Colonic mucosa (tissue), 4 donors: ENCODE results near the gene SLC30A2. TPM values are rescaled to one million over a fixed set of nuclear protein-coding genes. Genes with fewer than 3 reads are reported as not detected.

Experiments used
- DNase-seq: peaks from one replicate; pipeline ENCODE4 v3.0.0-alpha.2; 2020
- H3K27ac ChIP-seq: fragments of 200-600 bp; one replicate; pipeline ENCODE4 v1.8.0; 2021
- H3K27me3 ChIP-seq: fragments of 200-600 bp; one replicate; pipeline ENCODE4 v1.8.0; 2021
- H3K36me3 ChIP-seq: fragments of 200-600 bp; one replicate; pipeline ENCODE4 v1.8.0; 2021
- H3K4me1 ChIP-seq: fragments of 200-600 bp; one replicate; pipeline ENCODE4 v1.8.0; 2021; ENCODE audit warnings: mild to moderate bottlenecking
- H3K4me3 ChIP-seq: fragments of 200-600 bp; one replicate; pipeline ENCODE4 v1.8.0; 2021
- H3K9ac ChIP-seq, 2 donors: one replicate each; pipeline ENCODE4 v1.7.0; 2013; ENCODE audit warnings: control low read depth in 2 of 2, low read depth in 2 of 2, low read length in 2 of 2
- H3K9me3 ChIP-seq: fragments of 200-600 bp; one replicate; pipeline ENCODE4 v1.8.0; 2021
- intact Hi-C: fragments of 100-400 bp; cut with DNase I; formaldehyde crosslinking; loops from one replicate; pipeline ENCODE4 v1.14.1; 2022
- total RNA-seq, 2 donors: library from RNA; stranded (reverse); fragmentation: NEBNext Ultra II Directional in 1 of 2; extraction: Animal tissue kit (Norgen Biotek cat#: 25700) in 1 of 2; gene quantifications; one replicate each; pipeline ENCODE4 v1.2.1, GENCODE V29; 2021
- TF ChIP-seq, protein P1 (sequence below): fragments of 200-600 bp; IDR thresholded peaks from one replicate; pipeline ENCODE4 v1.8.0; 2022; ENCODE audit warnings: antibody characterized with exemption, mild to moderate bottlenecking
- donor health status: healthy.
- donor health status: DM: no; HTN: no; CAD: no.
- donor health status: DM: no; HTN: no; CAD: no.

Gene SLC30A2
- total RNA-seq, 2 donors from 2014 or later = 0.27 to 0.42 TPM

DNA sequence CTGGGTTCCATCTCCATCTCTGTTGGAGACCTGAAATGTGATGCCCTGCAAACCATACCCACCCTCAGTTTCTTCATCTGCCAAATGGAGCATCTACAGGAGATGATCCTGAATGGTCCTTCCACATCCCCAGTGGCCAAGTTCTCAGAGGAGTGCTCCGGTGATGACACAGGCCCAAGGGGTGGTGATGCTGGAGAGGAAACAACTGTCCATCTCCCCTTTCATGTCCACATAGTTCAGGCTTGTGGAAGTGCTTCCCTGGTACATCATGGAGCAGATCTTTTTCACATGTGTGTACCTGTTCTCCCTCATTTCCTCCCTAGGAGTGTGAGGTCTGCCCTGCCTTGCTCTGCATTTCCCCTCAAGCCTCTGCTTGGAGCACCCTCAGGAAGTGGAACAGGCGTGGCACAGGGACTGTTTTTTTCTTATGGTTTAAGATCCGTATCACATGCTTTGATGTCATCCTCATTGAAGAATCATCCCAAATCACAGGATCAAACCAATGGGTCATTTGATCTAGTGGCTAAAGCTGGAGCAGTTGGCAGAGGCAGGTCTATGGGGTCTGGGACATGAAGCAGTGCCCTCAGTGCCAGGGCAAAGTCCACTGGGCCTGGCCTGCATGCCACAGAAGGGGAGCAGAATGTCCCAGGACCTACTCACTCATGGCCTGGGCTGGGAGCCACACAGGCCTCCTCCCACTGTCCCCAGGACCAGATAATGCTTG lies 29.7 kb upstream of the SLC30A2 start:
- intact Hi-C loops = no loop called here
- Histone ChIP-seq H3K27ac (no peak overlapping the region), H3K4me1 (no peaks in the 10 kb centered on the region), H3K27me3 (no peaks in the 10 kb centered on the region), H3K9me3 (no peaks in the 10 kb centered on the region), H3K36me3 (no peaks in the 10 kb centered on the region), H3K4me3 (no peak overlapping the region), H3K9ac (no peak overlapping the region)
- TF ChIP-seq, protein P1, sequence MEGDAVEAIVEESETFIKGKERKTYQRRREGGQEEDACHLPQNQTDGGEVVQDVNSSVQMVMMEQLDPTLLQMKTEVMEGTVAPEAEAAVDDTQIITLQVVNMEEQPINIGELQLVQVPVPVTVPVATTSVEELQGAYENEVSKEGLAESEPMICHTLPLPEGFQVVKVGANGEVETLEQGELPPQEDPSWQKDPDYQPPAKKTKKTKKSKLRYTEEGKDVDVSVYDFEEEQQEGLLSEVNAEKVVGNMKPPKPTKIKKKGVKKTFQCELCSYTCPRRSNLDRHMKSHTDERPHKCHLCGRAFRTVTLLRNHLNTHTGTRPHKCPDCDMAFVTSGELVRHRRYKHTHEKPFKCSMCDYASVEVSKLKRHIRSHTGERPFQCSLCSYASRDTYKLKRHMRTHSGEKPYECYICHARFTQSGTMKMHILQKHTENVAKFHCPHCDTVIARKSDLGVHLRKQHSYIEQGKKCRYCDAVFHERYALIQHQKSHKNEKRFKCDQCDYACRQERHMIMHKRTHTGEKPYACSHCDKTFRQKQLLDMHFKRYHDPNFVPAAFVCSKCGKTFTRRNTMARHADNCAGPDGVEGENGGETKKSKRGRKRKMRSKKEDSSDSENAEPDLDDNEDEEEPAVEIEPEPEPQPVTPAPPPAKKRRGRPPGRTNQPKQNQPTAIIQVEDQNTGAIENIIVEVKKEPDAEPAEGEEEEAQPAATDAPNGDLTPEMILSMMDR = no peak
- no peak for DNase-seq

DNA sequence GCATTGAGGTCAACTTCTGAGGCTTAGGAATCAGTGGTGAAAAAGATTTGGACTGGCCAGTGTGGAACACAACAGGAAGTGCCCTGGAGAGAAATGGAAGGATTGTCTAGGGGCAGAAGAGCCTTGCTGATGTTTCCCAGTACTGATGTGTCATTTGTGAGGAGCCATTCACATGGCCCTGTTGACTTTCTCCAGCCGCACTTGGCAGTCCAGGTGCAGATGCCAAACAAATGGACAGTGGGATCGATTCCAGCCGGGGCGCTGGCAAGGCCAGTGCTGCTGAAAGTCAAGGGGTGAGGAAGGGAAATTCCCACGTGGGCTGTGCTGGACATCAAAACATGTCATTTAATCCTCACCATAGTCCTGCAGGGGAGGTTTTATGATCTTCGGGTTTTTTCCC lies 26.4 kb upstream of the SLC30A2 start:
- no peaks in the 10 kb centered on the region for H3K4me1 ChIP-seq
- H3K4me3 ChIP-seq = no peak overlapping the region
- no peaks in the 10 kb centered on the region for H3K9me3 ChIP-seq
- H3K27ac ChIP-seq = no peak overlapping the region
- TF ChIP-seq, protein P1 = no peak
- H3K36me3 ChIP-seq = no peaks in the 10 kb centered on the region
- no peak for DNase-seq
- H3K9ac ChIP-seq = no peak overlapping the region
- no peaks in the 10 kb centered on the region for H3K27me3 ChIP-seq
- intact Hi-C loops = no loop called here

DNA sequence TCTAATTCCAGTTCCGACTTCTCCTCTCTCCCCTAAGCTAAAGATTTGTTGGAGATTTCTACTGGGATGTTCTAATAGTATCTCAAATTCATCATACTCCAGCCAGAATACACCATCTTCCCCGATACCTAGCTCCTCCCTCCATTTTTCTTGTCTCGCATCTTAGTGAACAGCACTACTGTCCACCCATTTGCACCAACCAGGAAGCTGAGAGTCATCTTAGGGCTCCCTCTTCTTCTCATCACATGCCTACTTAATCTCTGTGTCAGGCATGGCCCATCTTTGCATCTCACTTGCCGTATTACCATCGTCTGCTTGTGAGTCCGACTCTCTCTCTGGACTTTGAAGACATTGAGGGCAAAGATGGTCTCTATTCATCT lies 25.0 kb upstream of the SLC30A2 start:
- intact Hi-C loops = no loop called here
- H3K4me1 ChIP-seq = no peaks in the 10 kb centered on the region
- H3K36me3 ChIP-seq = no peaks in the 10 kb centered on the region
- TF ChIP-seq, protein P1 = no peak
- no peaks in the 10 kb centered on the region for H3K27me3 ChIP-seq
- DNase-seq = no peak
- no peak overlapping the region for H3K27ac ChIP-seq
- no peaks in the 10 kb centered on the region for H3K9me3 ChIP-seq
- H3K4me3 ChIP-seq = no peak overlapping the region
- no peak overlapping the region for H3K9ac ChIP-seq

DNA sequence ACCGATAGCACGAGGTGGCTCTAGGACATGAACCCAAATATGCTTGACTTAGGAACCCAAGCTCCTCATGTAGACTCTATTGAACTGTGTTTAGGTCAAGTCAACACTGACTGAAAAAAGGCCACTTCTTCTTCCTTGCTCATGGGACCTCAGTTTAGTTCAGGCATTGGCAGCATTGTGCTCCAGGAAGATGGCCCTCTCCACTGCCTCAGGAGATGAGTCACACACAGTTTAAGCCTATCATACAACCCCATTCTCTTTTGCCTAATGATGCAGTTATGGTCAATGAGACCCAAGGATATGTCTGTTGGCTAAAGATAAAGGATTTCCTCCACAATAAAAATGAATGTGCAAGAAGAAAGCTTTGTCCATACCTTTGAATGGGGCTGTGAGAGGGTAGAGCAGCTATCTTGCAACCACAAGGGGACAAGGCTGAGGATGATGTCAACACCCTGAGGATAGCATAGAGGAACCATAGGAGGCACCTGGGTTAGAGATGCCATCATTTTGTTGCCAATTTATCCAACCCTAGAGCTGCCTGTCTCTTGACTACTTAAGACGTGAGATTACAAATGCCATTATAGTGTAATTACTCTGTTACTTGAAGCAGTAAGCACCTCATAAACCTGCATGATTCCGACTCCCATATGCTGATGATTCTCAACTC lies 24.5 kb upstream of the SLC30A2 start:
- no peak for DNase-seq
- intact Hi-C loops = no loop called here
- no peak overlapping the region for H3K27ac ChIP-seq
- TF ChIP-seq, protein P1 = no peak
- H3K9ac ChIP-seq = no peak overlapping the region
- no peak overlapping the region for H3K4me3 ChIP-seq
- H3K27me3 ChIP-seq = no peaks in the 10 kb centered on the region
- H3K36me3 ChIP-seq = no peaks in the 10 kb centered on the region
- H3K9me3 ChIP-seq = no peaks in the 10 kb centered on the region
- no peaks in the 10 kb centered on the region for H3K4me1 ChIP-seq

DNA sequence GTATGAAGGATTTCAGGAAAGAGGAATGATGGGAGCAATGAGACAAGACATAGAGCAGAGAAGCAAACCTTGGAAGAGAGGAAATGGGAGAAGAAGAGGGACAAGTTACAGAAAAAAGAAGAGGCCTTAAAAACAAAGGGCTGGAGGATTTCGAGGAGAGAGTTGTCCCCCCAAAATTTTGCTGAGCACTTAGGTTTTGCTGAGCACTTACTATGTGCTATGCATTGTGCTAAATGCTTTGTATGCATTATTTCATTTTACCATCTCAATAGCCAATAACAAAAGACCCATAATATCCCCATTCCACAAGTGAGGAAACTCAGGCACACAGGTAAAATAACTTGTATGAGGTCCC lies 24.0 kb upstream of the SLC30A2 start:
- H3K27me3 ChIP-seq = no peaks in the 10 kb centered on the region

More for the DNA sequence above, 24.0 kb upstream of the SLC30A2 start:
- Histone ChIP-seq H3K36me3 (no peaks in the 10 kb centered on the region), H3K27ac (no peak overlapping the region), H3K9me3 (no peaks in the 10 kb centered on the region), H3K4me3 (no peak overlapping the region), H3K9ac (no peak overlapping the region), H3K4me1 (no peaks in the 10 kb centered on the region)
- intact Hi-C loops = no loop called here
- TF ChIP-seq, protein P1 = no peak
- DNase-seq = no peak
